ENCODE measurements around the gene NOP14.

NOP14 gene

DNA sequence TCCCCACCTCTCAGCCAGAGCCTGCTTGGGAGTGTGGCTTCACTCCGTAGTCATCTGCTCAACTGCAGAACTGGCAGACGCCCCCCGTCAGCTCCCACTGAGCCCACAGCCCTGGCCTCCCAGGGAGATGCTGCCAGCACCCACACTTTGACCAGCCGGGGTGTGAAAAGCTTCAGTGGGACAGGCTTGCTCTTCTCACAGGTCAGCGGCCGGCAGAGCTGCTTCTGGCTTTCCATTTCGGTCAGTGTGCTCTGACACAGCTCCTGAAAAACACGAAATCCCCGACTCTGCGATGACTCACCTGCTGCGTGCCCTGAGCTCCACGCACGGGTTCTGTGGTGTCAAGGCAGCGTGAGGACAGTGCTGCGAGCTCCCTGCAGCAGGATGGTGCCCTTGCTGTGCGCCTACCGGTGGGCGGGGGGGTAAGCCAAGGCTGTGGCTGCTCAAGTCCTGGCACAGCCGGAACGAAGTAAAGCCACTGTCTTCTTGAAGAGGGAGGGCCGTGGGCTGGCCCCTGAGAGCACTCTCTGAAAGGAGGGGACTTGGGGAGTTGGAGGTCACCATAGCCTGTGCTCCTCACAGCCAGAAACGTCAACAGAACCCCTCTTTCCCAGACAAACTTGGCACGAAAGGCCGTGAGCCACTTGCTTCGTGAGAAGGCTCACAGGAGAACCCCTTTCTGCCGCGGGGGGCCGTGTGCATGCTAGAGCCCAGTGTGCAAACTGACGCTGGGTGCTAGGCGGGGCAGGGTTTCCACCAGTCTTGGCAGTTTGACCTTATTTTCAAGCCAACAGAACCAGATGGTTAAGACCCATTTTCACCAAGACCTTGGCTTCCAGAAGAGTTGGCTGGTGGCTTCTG, 23.6 kb downstream of the NOP14 start (continued):
- TF ChIP-seq ZBTB10 (tag by site-specific recombination; IDR thresholded peaks at IDR 0.05) (no peak), IKZF3 (tag by site-specific recombination; IDR thresholded peaks at IDR 0.05) (no peak), GLI2 (tag by site-specific recombination; IDR thresholded peaks at IDR 0.05; ENCODE audit: borderline replicate concordance, low read depth) (no peak), EGR2 (tag by site-specific recombination; IDR thresholded peaks at IDR 0.05; ENCODE audit: low read depth) (no peak), ZNF391 (tag by site-specific recombination; IDR thresholded peaks at IDR 0.05; ENCODE audit: borderline replicate concordance, low read depth) (no peak), ZFHX2 (tag by site-specific recombination; conservative IDR thresholded peaks at IDR 0.05) (no peak), ZNF366 (tag by site-specific recombination; conservative IDR thresholded peaks at IDR 0.05) (no peak), WT1 (tag by site-specific recombination; IDR thresholded peaks at IDR 0.05) (no peak), BCL11A (tag by site-specific recombination; IDR thresholded peaks at IDR 0.05; ENCODE audit: low read depth) (no peak), REPIN1 (tag by site-specific recombination; IDR thresholded peaks at IDR 0.05; ENCODE audit: low read depth) (no peak), ZNF416 (tag by site-specific recombination; IDR thresholded peaks at IDR 0.05) (no peak), HOXC10 (CRISPR knock-in tag; IDR thresholded peaks at IDR 0.05) (no peak)
- TF ChIP-seq, protein P1, sequence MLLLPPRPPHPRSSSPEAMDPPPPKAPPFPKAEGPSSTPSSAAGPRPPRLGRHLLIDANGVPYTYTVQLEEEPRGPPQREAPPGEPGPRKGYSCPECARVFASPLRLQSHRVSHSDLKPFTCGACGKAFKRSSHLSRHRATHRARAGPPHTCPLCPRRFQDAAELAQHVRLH (tag by site-specific recombination; IDR thresholded peaks at IDR 0.05), result no peak

- H3K4me1 ChIP-seq (ENCODE audit: control insufficient read depth, insufficient read depth, low read length), result no peaks in the 10 kb centered on the region; the same call in 1 of the 2 replicates
- CTCF ChIA-PET, result no interaction called here
- no peak overlapping the region for H3K4me3 ChIP-seq (ENCODE audit: low read depth, low read length)
- POLR2A ChIA-PET, result interaction anchor here (0.6 to 1.2 kb wide), 2 partner anchors 15 to 175 kb away, joined by 3 read pairs; no protein-coding TSS in a partner anchor
- H3K36me3 ChIP-seq (ENCODE audit: control insufficient read depth in 2 of 2, insufficient read depth in 1 of 2, low read length in 2 of 2), result peaks cover 6 to 77% of the 10 kb centered on the region in 2 experiments; a peak in 2 of 3 replicates
- H3K27ac ChIP-seq (ENCODE audit: extremely low read depth, low read depth, low read length), result no peak overlapping the region
- no peaks in the 10 kb centered on the region for H3K9me3 ChIP-seq (ENCODE audit: control insufficient read depth, insufficient read depth, low read depth, low read length)
- TF ChIP-seq KLF7 (tag by site-specific recombination; IDR thresholded peaks at IDR 0.05; ENCODE audit: borderline replicate concordance), result no peak
- no peak for TF ChIP-seq WT1 (tag by site-specific recombination; IDR thresholded peaks at IDR 0.05)
- TF ChIP-seq TCF7L2 (IDR thresholded peaks at IDR 0.05; ENCODE audit: borderline replicate concordance, low read depth, low read length), result no peak
- TF ChIP-seq, protein P2, sequence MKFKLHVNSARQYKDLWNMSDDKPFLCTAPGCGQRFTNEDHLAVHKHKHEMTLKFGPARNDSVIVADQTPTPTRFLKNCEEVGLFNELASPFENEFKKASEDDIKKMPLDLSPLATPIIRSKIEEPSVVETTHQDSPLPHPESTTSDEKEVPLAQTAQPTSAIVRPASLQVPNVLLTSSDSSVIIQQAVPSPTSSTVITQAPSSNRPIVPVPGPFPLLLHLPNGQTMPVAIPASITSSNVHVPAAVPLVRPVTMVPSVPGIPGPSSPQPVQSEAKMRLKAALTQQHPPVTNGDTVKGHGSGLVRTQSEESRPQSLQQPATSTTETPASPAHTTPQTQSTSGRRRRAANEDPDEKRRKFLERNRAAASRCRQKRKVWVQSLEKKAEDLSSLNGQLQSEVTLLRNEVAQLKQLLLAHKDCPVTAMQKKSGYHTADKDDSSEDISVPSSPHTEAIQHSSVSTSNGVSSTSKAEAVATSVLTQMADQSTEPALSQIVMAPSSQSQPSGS (tag by site-specific recombination; IDR thresholded peaks at IDR 0.05; ENCODE audit: low read depth), result no peak
- no peak for TF ChIP-seq ZNF521 (tag by site-specific recombination; IDR thresholded peaks at IDR 0.05)
- TF ChIP-seq BCL6B (tag by site-specific recombination; IDR thresholded peaks at IDR 0.05), result no peak
- TF ChIP-seq ZNF398 (tag by site-specific recombination; IDR thresholded peaks at IDR 0.05), result no peak
- no peak for TF ChIP-seq ZNF140 (tag by site-specific recombination; IDR thresholded peaks at IDR 0.05)
- TF ChIP-seq REST (tag by site-specific recombination; IDR thresholded peaks at IDR 0.05), result no peak
- TF ChIP-seq MYNN (tag by site-specific recombination; IDR thresholded peaks at IDR 0.05; ENCODE audit: borderline replicate concordance), result no peak
- TF ChIP-seq ZNF341 (tag by site-specific recombination; IDR thresholded peaks at IDR 0.05; ENCODE audit: low read depth), result no peak
- TF ChIP-seq ZNF274 (IDR thresholded peaks at IDR 0.05; ENCODE audit: low read length), result no peak
- no peak for TF ChIP-seq ZNF274 (tag by site-specific recombination; IDR thresholded peaks at IDR 0.05; ENCODE audit: borderline replicate concordance)
Observed at GRCh38 chr4:2938906-2939305, 24.3 kb downstream of the NOP14 start.

All from HEK293 (cell line).